PC-9 (cell line): ENCODE results near the gene DPPA3.

Experiments used
- CTCF ChIP-seq: fragments of 200-600 bp; sonication (generic); conservative IDR thresholded peaks from 2 replicates; pipeline ENCODE4 v1.6.1; 2017; ENCODE audit warnings: mixed run types, antibody characterized with exemption, mild to moderate bottlenecking, moderate library complexity
- EZH2 ChIP-seq: fragments of 200-600 bp; sonication (generic); IDR thresholded peaks from 2 replicates; pipeline ENCODE4 v1.8.0; 2017; ENCODE audit warnings: antibody characterized with exemption, low read depth

GRCh38 chr12:7709969-7710675 lies 1.1 kb upstream of the DPPA3 start:
- TF ChIP-seq CTCF (no peak), EZH2 (no peak)
